ENCODE data around the gene CCNC.
"Not testable (repeated sequence)": the region's sequence is repeated elsewhere in the genome, so short reads cannot be mapped to it uniquely, and the experiment has no call there.

Gene CCNC

GRCh38 chr6:99602520-99603420, 34.3 kb upstream of the CCNC start:
- DNase-seq (ENCODE audit: low spot score) = no peak

- not testable (repeated sequence) for DNase-seq (ENCODE audit: low spot score)
These were observed 26.2 kb upstream of the CCNC start for GRCh38 chr6:99594696-99595095.

- DNase-seq (ENCODE audit: low spot score) = no peak
These were observed 24.4 kb upstream of the CCNC start for GRCh38 chr6:99592900-99593299.

- no peak for DNase-seq (ENCODE audit: low spot score)
These were observed 23.4 kb upstream of the CCNC start for GRCh38 chr6:99591673-99592364.

- DNase-seq (ENCODE audit: low spot score) = no peak
These were observed 22.5 kb upstream of the CCNC start for GRCh38 chr6:99590728-99591672.

GRCh38 chr6:99589907-99590493, 21.5 kb upstream of the CCNC start:
- DNase-seq (ENCODE audit: low spot score) = no peak

GRCh38 chr6:99589290-99589672, 20.8 kb upstream of the CCNC start:
- no peak for DNase-seq (ENCODE audit: low spot score)

- DNase-seq (ENCODE audit: low spot score) = no peak
These were observed 20.3 kb upstream of the CCNC start for GRCh38 chr6:99588618-99589289.

GRCh38 chr6:99587792-99588191, 19.3 kb upstream of the CCNC start:
- no peak for DNase-seq (ENCODE audit: low spot score)

- no peak for DNase-seq (ENCODE audit: low spot score)
These were observed 11.3 kb upstream of the CCNC start for GRCh38 chr6:99579781-99580180.

- no peak for DNase-seq (ENCODE audit: low spot score)
These were observed 7.2 kb upstream of the CCNC start for GRCh38 chr6:99575544-99576227.

- DNase-seq (ENCODE audit: low spot score) = no peak
These were observed 5.6 kb upstream of the CCNC start for GRCh38 chr6:99573980-99574617.

- no peak for DNase-seq (ENCODE audit: low spot score)
These were observed 5.3 kb downstream of the CCNC start for GRCh38 chr6:99563056-99563723.

- DNase-seq (ENCODE audit: low spot score) = no peak
These were observed 7.8 kb downstream of the CCNC start for GRCh38 chr6:99560668-99561067.

- DNase-seq (ENCODE audit: low spot score) = no peak
These were observed 9.4 kb downstream of the CCNC start for GRCh38 chr6:99559057-99559456.

- DNase-seq (ENCODE audit: low spot score) = no peak
These were observed 14.6 kb downstream of the CCNC start for GRCh38 chr6:99553888-99554287.

- no peak for DNase-seq (ENCODE audit: low spot score)
These were observed 18.3 kb downstream of the CCNC start for GRCh38 chr6:99550046-99550748.

- no peak for DNase-seq (ENCODE audit: low spot score)
These were observed 19.8 kb downstream of the CCNC start for GRCh38 chr6:99548706-99549105.

- DNase-seq (ENCODE audit: low spot score) = no peak
These were observed 20.9 kb downstream of the CCNC start for GRCh38 chr6:99547526-99547925.

Data from HuH-7 (cell line).